Calu3 (cell line): ENCODE data around the gene TNIK. TPM values are rescaled to one million over a fixed set of nuclear protein-coding genes. Genes with fewer than 3 reads are reported as not detected.

Source experiments
- BruUV-seq: library from RNA; stranded (reverse); fragments of 400-500 nt; replicated peaks from 2 replicates; lab custom pipeline; 2021; lab: Mats Ljungman, UMichigan
- CTCF ChIA-PET: fragments of 300-600 bp; sonication (Branson Sonifier 250); formaldehyde crosslinking; loops from one replicate; lab custom pipeline; 2022; ENCODE audit warnings: antibody characterized with exemption; lab: Charles Lee
- DNase-seq: peaks from one replicate; pipeline ENCODE4 v3.0.0; 2022
- H3K27ac Mint-ChIP-seq: one replicate; pipeline ENCODE4 v1.8.0; 2022; ENCODE audit warnings: mixed read lengths; ENCODE audit not compliant: unreplicated experiment
- H3K27me3 Mint-ChIP-seq: one replicate; pipeline ENCODE4 v1.8.0; 2022; ENCODE audit warnings: mixed read lengths; ENCODE audit not compliant: unreplicated experiment
- H3K36me3 Mint-ChIP-seq: one replicate; pipeline ENCODE4 v1.8.0; 2022; ENCODE audit warnings: mild to moderate bottlenecking, moderate library complexity, mixed read lengths; ENCODE audit not compliant: insufficient read depth, unreplicated experiment
- H3K4me1 Mint-ChIP-seq: one replicate; pipeline ENCODE4 v1.8.0; 2022; ENCODE audit warnings: mild to moderate bottlenecking, low read depth, mixed read lengths; ENCODE audit not compliant: unreplicated experiment
- H3K4me3 Mint-ChIP-seq: one replicate; pipeline ENCODE4 v1.8.0; 2022; ENCODE audit warnings: mild to moderate bottlenecking, low read depth, moderate library complexity, mixed read lengths; ENCODE audit not compliant: unreplicated experiment
- H3K9me3 Mint-ChIP-seq: one replicate; pipeline ENCODE4 v1.8.0; 2022; ENCODE audit warnings: low read depth, mixed read lengths; ENCODE audit not compliant: unreplicated experiment
- intact Hi-C: fragments of 100-400 bp; cut with micrococcal nuclease; formaldehyde crosslinking; loops from one replicate; pipeline ENCODE4 v1.10.0; 2022; ENCODE audit not compliant: unreplicated experiment
- total RNA-seq: library from RNA; stranded (reverse); gene quantifications from 2 replicates; pipeline ENCODE4 v1.2.3, GENCODE V29; 2022
- TF ChIP-seq, protein P1 (sequence below): fragments of 200-600 bp; IDR thresholded peaks from one replicate; pipeline ENCODE4 v1.8.0; 2022; ENCODE audit warnings: antibody characterized with exemption; ENCODE audit not compliant: unreplicated experiment

TNIK gene
- total RNA-seq, 1 experiment from 2014 or later: 19.7 TPM

GRCh38 chr3:171301002-171301401 is 159.2 kb downstream of the TNIK start:
- no peak for DNase-seq
- TF ChIP-seq, protein P1, sequence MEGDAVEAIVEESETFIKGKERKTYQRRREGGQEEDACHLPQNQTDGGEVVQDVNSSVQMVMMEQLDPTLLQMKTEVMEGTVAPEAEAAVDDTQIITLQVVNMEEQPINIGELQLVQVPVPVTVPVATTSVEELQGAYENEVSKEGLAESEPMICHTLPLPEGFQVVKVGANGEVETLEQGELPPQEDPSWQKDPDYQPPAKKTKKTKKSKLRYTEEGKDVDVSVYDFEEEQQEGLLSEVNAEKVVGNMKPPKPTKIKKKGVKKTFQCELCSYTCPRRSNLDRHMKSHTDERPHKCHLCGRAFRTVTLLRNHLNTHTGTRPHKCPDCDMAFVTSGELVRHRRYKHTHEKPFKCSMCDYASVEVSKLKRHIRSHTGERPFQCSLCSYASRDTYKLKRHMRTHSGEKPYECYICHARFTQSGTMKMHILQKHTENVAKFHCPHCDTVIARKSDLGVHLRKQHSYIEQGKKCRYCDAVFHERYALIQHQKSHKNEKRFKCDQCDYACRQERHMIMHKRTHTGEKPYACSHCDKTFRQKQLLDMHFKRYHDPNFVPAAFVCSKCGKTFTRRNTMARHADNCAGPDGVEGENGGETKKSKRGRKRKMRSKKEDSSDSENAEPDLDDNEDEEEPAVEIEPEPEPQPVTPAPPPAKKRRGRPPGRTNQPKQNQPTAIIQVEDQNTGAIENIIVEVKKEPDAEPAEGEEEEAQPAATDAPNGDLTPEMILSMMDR: no peak
- Mint-ChIP-seq H3K36me3 (no peaks in the 10 kb centered on the region), H3K27ac (no peak overlapping the region), H3K4me1 (no peaks in the 10 kb centered on the region), H3K27me3 (no peaks in the 10 kb centered on the region), H3K4me3 (no peak overlapping the region), H3K9me3 (peaks cover 3% of the 10 kb centered on the region)
- intact Hi-C loops: no loop called here
- CTCF ChIA-PET: no interaction called here
- no TSS peak for BruUV-seq

DNA sequence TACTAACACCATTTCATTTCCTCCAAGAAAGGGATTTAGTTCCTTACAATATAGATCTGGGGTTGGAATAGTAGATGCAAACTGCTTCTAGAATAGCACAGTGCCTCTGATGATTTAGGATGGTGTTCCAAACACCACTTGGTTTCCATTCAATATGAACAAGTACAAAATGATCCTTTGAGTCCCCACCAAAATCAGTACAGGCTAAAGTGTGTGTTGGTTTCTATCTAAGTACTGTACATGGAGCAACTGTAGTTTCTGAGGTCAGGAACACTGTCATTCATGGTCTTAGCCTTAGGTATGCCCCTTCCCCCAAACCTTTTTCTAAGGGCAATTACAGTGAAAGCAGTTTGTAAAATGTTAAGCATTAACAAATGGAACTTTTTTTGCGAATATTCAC is 162.3 kb downstream of the TNIK start:
- intact Hi-C loops: no loop called here
- no peak overlapping the region for H3K4me3 Mint-ChIP-seq
- no peaks in the 10 kb centered on the region for H3K27me3 Mint-ChIP-seq
- TF ChIP-seq, protein P1: no peak
- H3K9me3 Mint-ChIP-seq: no peaks in the 10 kb centered on the region
- DNase-seq: no peak
- CTCF ChIA-PET: no interaction called here
- no peak overlapping the region for H3K27ac Mint-ChIP-seq
- no TSS peak for BruUV-seq
- H3K36me3 Mint-ChIP-seq: no peaks in the 10 kb centered on the region
- peaks cover 5% of the 10 kb centered on the region for H3K4me1 Mint-ChIP-seq

- no peak for DNase-seq
- TF ChIP-seq, protein P1: no peak
- BruUV-seq: no TSS peak
- no peak overlapping the region for H3K4me3 Mint-ChIP-seq
- no peaks in the 10 kb centered on the region for H3K9me3 Mint-ChIP-seq
- H3K4me1 Mint-ChIP-seq: peaks cover 11% of the 10 kb centered on the region
- intact Hi-C loops: no loop called here
- H3K27ac Mint-ChIP-seq: no peak overlapping the region
- CTCF ChIA-PET: no interaction called here
- H3K27me3 Mint-ChIP-seq: no peaks in the 10 kb centered on the region
- H3K36me3 Mint-ChIP-seq: no peaks in the 10 kb centered on the region
Observed at GRCh38 chr3:171297207-171297606, 163.0 kb downstream of the TNIK start.

GRCh38 chr3:171295484-171296373 is 164.5 kb downstream of the TNIK start:
- TF ChIP-seq, protein P1: no peak
- intact Hi-C loops: no loop called here
- H3K27ac Mint-ChIP-seq: no peak overlapping the region
- H3K27me3 Mint-ChIP-seq: no peaks in the 10 kb centered on the region
- H3K9me3 Mint-ChIP-seq: no peaks in the 10 kb centered on the region
- H3K4me1 Mint-ChIP-seq: peaks cover 11% of the 10 kb centered on the region
- BruUV-seq: no TSS peak
- DNase-seq: no peak
- CTCF ChIA-PET: no interaction called here
- no peaks in the 10 kb centered on the region for H3K36me3 Mint-ChIP-seq
- no peak overlapping the region for H3K4me3 Mint-ChIP-seq
